CD4-positive, alpha-beta T cell (primary cell): ENCODE measurements around the gene FAM184A. TPM values are rescaled to one million over a fixed set of nuclear protein-coding genes. Genes with fewer than 3 reads are reported as not detected.

Experiments
- ATAC-seq: fragments of 200-7000 bp; cut with Tn5 transposase; one replicate; pipeline ENCODE4 v1.10.0; 2022; ENCODE audit warnings: mild to moderate bottlenecking; ENCODE audit not compliant: poor library complexity
- CTCF ChIA-PET: fragments of 350-600 bp; sonication (Branson Sonifier 250); formaldehyde crosslinking; loops from one replicate; lab custom pipeline; 2021; ENCODE audit warnings: antibody characterized with exemption, inconsistent platforms; lab: Charles Lee
- POLR2A ChIA-PET: fragments of 350-600 bp; sonication (Branson Sonifier 250); formaldehyde crosslinking; loops from one replicate; lab custom pipeline; 2021; ENCODE audit warnings: antibody characterized with exemption, inconsistent platforms; lab: Charles Lee
- DNase-seq, 14 experiments: peaks; one replicate each; pipeline ENCODE4 v3.0.0-alpha.2; 2013 to 2020; ENCODE audit warnings: mixed read lengths in 2 of 14
- H3K27ac ChIP-seq, 2 donors: one replicate each; pipeline versions ENCODE4 v1.5.1 to v1.7.0; 2013; ENCODE audit warnings: low read length in 2 of 2, low read depth in 1 of 2, mild to moderate bottlenecking in 1 of 2
- H3K27me3 ChIP-seq, 2 experiments: 1 replicate in 1 of 2; 2 replicates in 1 of 2; pipeline versions ENCODE4 v1.6.1 to v1.7.0; 2013; ENCODE audit warnings: low read length in 2 of 2, control low read depth in 1 of 2, mild to moderate bottlenecking in 1 of 2, moderate library complexity in 1 of 2; ENCODE audit not compliant: insufficient read depth in 2 of 2, control insufficient read depth in 1 of 2
- H3K36me3 ChIP-seq: one replicate; pipeline ENCODE4 v1.6.1; 2013; ENCODE audit warnings: low read length, control low read depth; ENCODE audit not compliant: insufficient read depth
- H3K4me1 ChIP-seq: one replicate; pipeline ENCODE4 v1.6.1; 2013; ENCODE audit warnings: low read length, control low read depth; ENCODE audit not compliant: insufficient read depth
- H3K4me3 ChIP-seq: one replicate; pipeline ENCODE4 v1.5.1; 2013; ENCODE audit warnings: mild to moderate bottlenecking, low read length, moderate library complexity
- H3K9me3 ChIP-seq, 2 experiments: 1 replicate in 1 of 2; 2 replicates in 1 of 2; pipeline versions ENCODE4 v1.6.1 to v1.7.0; 2013; ENCODE audit warnings: low read length in 2 of 2, mild to moderate bottlenecking in 2 of 2, control low read depth in 1 of 2, moderate library complexity in 1 of 2; ENCODE audit not compliant: control insufficient read depth in 1 of 2, insufficient read depth in 1 of 2
- H3K27ac Mint-ChIP-seq: one replicate; pipeline ENCODE4 v1.8.0; 2020; ENCODE audit warnings: mixed read lengths
- H3K27me3 Mint-ChIP-seq: one replicate; pipeline ENCODE4 v1.8.0; 2021; ENCODE audit warnings: mixed read lengths
- H3K36me3 Mint-ChIP-seq: one replicate; pipeline ENCODE4 v1.8.0; 2021; ENCODE audit warnings: low read depth, mixed read lengths
- H3K4me1 Mint-ChIP-seq: one replicate; pipeline ENCODE4 v1.8.0; 2021; ENCODE audit warnings: low read depth, mixed read lengths
- H3K4me3 Mint-ChIP-seq: one replicate; pipeline ENCODE4 v1.8.0; 2020; ENCODE audit warnings: mild to moderate bottlenecking, mixed read lengths
- H3K9me3 Mint-ChIP-seq: one replicate; pipeline ENCODE4 v1.8.0; 2020; ENCODE audit warnings: mixed read lengths
- CTCF ChIP-seq: fragments of 200-600 bp; IDR thresholded peaks from one replicate; pipeline ENCODE4 v1.8.0; 2022; ENCODE audit warnings: antibody characterized with exemption, mild to moderate bottlenecking
- intact Hi-C, 2 experiments: fragments of 100-400 bp; cut with DNase I in 1 of 2; cut with micrococcal nuclease in 1 of 2; formaldehyde crosslinking; loops; one replicate each; pipeline versions ENCODE4 v1.15.1 to v1.9.0; 2023 to 2025; cut with DNase I, micrococcal nuclease
- total RNA-seq, 174 experiments: library from RNA in 2 of 174; stranded (reverse) in 2 of 174; gene quantifications; one replicate each; pipeline ENCODE4 v1.2.3 and lab custom pipeline; 2021 to 2026

The FAM184A gene
- total RNA-seq, 2 experiments from 2014 or later, result 2.9 to 3.3 TPM

- no peaks in the 10 kb centered on the region for H3K4me1 ChIP-seq
- peaks cover 68% of the 10 kb centered on the region for H3K36me3 ChIP-seq
- POLR2A ChIA-PET, result no interaction called here
- Mint-ChIP-seq H3K9me3 (no peaks in the 10 kb centered on the region), H3K4me1 (no peaks in the 10 kb centered on the region), H3K27me3 (no peaks in the 10 kb centered on the region), H3K36me3 (peaks cover 94% of the 10 kb centered on the region), H3K4me3 (no peak overlapping the region), H3K27ac (no peak overlapping the region)
- DNase-seq (no peak), ATAC-seq (no peak)
- CTCF ChIA-PET, result no interaction called here
- no peaks in the 10 kb centered on the region for H3K27me3 ChIP-seq
- no peak overlapping the region for H3K4me3 ChIP-seq
- intact Hi-C loops, result no loop called here
- no peaks in the 10 kb centered on the region for H3K9me3 ChIP-seq
- H3K27ac ChIP-seq, result no peak overlapping the region
- no peak for TF ChIP-seq CTCF
These were observed 157.4 kb downstream of the FAM184A start for GRCh38 chr6:118921084-118921483.

GRCh38 chr6:118918329-118918725 is 160.1 kb downstream of the FAM184A start:
- no peak for ATAC-seq
- no peak overlapping the region for H3K4me3 ChIP-seq
- H3K27me3 Mint-ChIP-seq, result no peaks in the 10 kb centered on the region
- intact Hi-C loops, result no loop called here
- CTCF ChIA-PET, result no interaction called here
- DNase-seq, result no peak
- H3K9me3 ChIP-seq, result no peaks in the 10 kb centered on the region
- H3K36me3 ChIP-seq, result peaks cover 70% of the 10 kb centered on the region
- no peak overlapping the region for H3K4me3 Mint-ChIP-seq
- POLR2A ChIA-PET, result no interaction called here
- peaks cover 9% of the 10 kb centered on the region for H3K4me1 Mint-ChIP-seq
- H3K27ac ChIP-seq, result no peak overlapping the region
- H3K36me3 Mint-ChIP-seq, result peaks cover 91% of the 10 kb centered on the region
- H3K27me3 ChIP-seq, result no peaks in the 10 kb centered on the region
- H3K9me3 Mint-ChIP-seq, result no peaks in the 10 kb centered on the region
- H3K4me1 ChIP-seq, result no peaks in the 10 kb centered on the region
- H3K27ac Mint-ChIP-seq, result peak overlapping the region; percentile 44
- TF ChIP-seq CTCF, result no peak

- no peak overlapping the region for H3K27ac ChIP-seq
- Mint-ChIP-seq H3K4me1 (peaks cover 9% of the 10 kb centered on the region), H3K4me3 (no peak overlapping the region), H3K27me3 (no peaks in the 10 kb centered on the region), H3K27ac (peak overlapping the region; percentile 44), H3K36me3 (peaks cover 92% of the 10 kb centered on the region), H3K9me3 (no peaks in the 10 kb centered on the region)
- H3K4me3 ChIP-seq, result no peak overlapping the region
- ChIA-PET POLR2A (no interaction called here), CTCF (no interaction called here)
- no peaks in the 10 kb centered on the region for H3K9me3 ChIP-seq
- H3K27me3 ChIP-seq, result no peaks in the 10 kb centered on the region
- intact Hi-C loops, result no loop called here
- H3K36me3 ChIP-seq, result peaks cover 71% of the 10 kb centered on the region
- DNase-seq, result no peak
- no peak for ATAC-seq
- no peaks in the 10 kb centered on the region for H3K4me1 ChIP-seq
- TF ChIP-seq CTCF, result no peak
These were observed 160.7 kb downstream of the FAM184A start for GRCh38 chr6:118917546-118918328.
